ENCODE results near the gene NMB.

The NMB gene

DNA sequence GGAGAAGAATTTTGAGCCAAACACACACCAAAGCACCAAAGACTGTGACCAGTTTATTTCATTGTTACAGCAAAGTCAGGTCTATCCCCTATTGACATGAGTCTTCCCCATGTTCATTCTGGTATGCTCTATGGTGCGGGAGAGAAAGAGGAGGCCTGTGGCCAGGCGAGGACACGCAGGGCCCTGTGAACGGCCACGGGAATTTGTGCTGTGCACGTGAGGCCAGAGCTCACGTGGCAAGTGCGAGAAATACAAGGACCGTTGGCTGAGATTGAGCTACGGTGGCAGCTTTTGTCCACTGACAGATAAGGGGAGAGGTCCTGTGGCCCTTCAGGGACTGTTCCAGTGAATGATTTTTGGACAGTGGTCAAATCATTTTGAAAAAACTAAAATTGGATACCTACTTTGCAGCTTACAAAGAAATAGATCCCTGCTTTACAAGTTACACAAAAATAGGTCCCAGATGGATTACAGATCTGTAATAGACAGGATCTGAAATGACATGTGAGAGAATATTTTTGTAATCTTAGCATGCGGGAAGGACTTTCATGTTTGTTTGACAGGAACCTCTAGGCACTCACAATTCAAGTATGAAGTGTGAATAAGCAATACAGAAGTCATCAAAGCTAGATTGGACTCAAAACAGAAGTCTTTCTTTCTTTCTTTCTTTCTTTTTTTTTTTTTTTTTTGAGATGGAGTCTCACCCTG, 48.0 kb downstream of the NMB start:
- no peak for FAIRE-seq

DNA sequence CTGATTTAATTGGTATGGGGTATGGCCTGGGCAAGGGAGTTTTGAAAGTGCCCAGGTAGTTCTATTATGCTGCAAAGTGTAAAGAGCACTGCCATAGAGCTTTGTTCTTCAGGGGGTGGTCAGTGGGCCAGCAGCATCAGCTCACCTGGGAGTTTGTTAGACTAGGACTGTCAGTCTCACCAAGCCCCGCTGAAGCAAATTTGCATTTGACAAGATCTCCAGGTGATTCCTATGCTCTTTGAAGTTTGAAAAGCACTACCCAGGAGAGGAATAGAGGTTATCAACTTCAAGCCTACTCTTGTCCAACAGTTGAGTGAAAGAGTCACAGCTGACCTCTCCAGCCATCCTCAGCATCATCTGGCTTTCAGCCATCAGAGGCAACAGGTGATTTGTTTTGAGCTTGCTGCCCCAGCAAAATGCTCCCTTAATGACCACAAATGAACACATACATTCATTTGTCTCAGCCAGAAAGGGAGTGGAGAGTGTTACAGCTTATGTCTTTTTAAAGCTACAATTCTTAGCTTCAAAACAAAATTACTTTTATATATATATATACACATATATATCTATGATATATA, 49.2 kb downstream of the NMB start:
- no peak for FAIRE-seq

DNA sequence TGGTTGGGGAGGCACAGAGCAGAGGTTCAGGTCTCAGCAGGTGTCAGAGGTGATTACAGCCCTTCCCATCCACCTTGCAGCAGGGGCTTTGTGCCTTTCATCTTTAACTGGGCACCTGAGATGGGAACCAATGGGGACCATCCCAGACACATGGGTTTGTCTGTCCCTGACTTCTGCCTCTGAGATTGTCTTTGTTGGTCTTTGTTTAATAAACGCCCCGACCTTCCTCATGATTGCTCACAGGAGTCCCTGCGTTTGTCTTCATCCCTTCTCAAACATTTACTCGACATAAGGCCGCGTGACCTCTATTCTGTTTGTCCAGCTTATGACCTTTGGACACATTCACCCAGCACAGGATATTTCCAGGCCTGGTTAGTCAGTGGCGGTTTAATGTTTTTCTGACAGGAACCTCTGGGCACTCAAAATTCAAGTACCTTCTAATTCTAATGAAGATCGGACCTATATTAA, 51.3 kb downstream of the NMB start:
- FAIRE-seq, result no peak

DNA sequence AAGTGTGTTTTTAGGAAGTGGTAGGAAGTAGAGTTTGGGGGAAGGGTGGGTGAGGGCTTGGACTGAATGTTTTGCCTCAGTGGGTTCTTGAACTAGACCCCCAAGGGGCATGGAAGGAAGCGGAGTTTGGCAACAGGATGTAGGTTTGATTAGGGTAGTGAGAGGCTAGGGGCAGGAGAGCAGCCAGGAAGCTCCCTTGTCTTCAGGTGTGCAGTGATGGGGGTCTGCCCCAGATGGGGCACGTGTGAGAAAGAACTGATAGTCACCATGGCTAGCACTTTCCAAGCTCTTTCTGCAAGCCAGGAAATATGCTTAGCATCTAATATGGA, 52.5 kb downstream of the NMB start:
- no peak for FAIRE-seq

Measured in G401.6 (cell line).